SK-N-MC (cell line): ENCODE data around the gene KCNIP2.

Experiments used
- FOXP2 ChIP-seq: optimal IDR thresholded peaks from 2 replicates; pipeline ENCODE3; 2011; ENCODE audit warnings: mild to moderate bottlenecking, moderate library complexity; ENCODE audit not compliant: insufficient read depth; ENCODE audit errors: extremely low read length, control extremely low read depth
- POLR2AphosphoS5 ChIP-seq: IDR thresholded peaks from 2 replicates; pipeline ENCODE4 v1.6.1; 2012; ENCODE audit warnings: mild to moderate bottlenecking, low read depth, low read length, borderline replicate concordance

- TF ChIP-seq POLR2AphosphoS5: no peak
- TF ChIP-seq FOXP2: no peak
These were observed 44.8 kb upstream of the KCNIP2 start for GRCh38 chr10:101888251-101888949.
